Transverse colon (tissue), 4 donors: ENCODE results near the gene TRIP12.

ENCODE experiments used
- CTCF ChIP-seq, 5 experiments: fragments of 200-600 bp in 3 of 5; fragments of 450-650 bp in 2 of 5; sonication (generic) in 3 of 5; IDR thresholded peaks; 1 replicate in 2 of 5; 2 replicates in 3 of 5; pipeline ENCODE4 v1.5.1; 2016 to 2017; ENCODE audit warnings: antibody characterized with exemption in 5 of 5, inconsistent platforms in 3 of 5, mild to moderate bottlenecking in 2 of 5, moderate library complexity in 1 of 5
- POLR2AphosphoS5 ChIP-seq, 3 donors: sonication (generic); formaldehyde crosslinking; IDR thresholded peaks; one replicate each; pipeline ENCODE4 v1.6.1; 2016; ENCODE audit warnings: antibody characterized with exemption in 3 of 3

- TF ChIP-seq CTCF (IDR thresholded peaks at IDR 0.05), result no peak
- no peak for TF ChIP-seq POLR2AphosphoS5 (IDR thresholded peaks at IDR 0.05)
Observed at GRCh38 chr2:229714736-229715541, 206.9 kb downstream of the TRIP12 start.
